ENCODE data around the gene PIH1D2. TPM values are rescaled to one million over a fixed set of nuclear protein-coding genes. Genes with fewer than 3 reads are reported as not detected.
A peak's percentile ranks its signal among the peaks of the same experiment; 100 is the strongest.
"Not testable (repeated sequence)": the region's sequence is repeated elsewhere in the genome, so short reads cannot be mapped to it uniquely, and the experiment has no call there.

PIH1D2 gene
- total and polyA plus RNA-seq, 9 of the 15 experiments (the other 6 are each of a cell fraction or from before 2014, with no cell fraction given), result 1.5 to 5.4 (median 3.0) TPM

- no peak for TF ChIP-seq ZNF224 (CRISPR knock-in tag; IDR thresholded peaks at IDR 0.05)
- no peak for TF ChIP-seq HNRNPLL (IDR thresholded peaks at IDR 0.05; ENCODE audit: low read depth, low read length, poor library complexity, severe bottlenecking)
- no peak for TF ChIP-seq DPF2 (IDR thresholded peaks at IDR 0.05)
- TF ChIP-seq BRF2 (IDR thresholded peaks at IDR 0.05; ENCODE audit: borderline replicate concordance, insufficient read depth, insufficient read length), result no peak
Observed at GRCh38 chr11:112049777-112050176, 24.0 kb downstream of the PIH1D2 start (continued).

GRCh38 chr11:112048256-112048655, 25.6 kb downstream of the PIH1D2 start:
- CTCF ChIA-PET (ENCODE audit: low intra/inter-chr PET ratio); H2AFZ ChIP-seq (ENCODE audit: low read depth, low read length); H4K20me1 ChIP-seq (replicated peaks; ENCODE audit: control insufficient read depth, insufficient read depth, low read length); FAIRE-seq; BruUV-seq (replicated peaks); intact Hi-C loops (cut with micrococcal nuclease); H3K27me3 ChIP-seq (ENCODE audit: control insufficient read depth in 2 of 2, insufficient read depth in 2 of 2, low read length in 2 of 2); DNase-seq (ENCODE audit: extremely low read depth in 1 of 4, low spot score in 3 of 4); H3K4me3 ChIP-seq; H3K4me2 ChIP-seq (ENCODE audit: insufficient read depth, low read length); H3K9me3 ChIP-seq (replicated peaks; ENCODE audit: control insufficient read depth, insufficient read depth, low read depth, low read length); in situ Hi-C loops (cut with MboI); H3K27ac ChIP-seq (ENCODE audit: extremely low read depth, low read depth, low read length); H3K9ac ChIP-seq (ENCODE audit: insufficient read depth in 1 of 2, low read depth in 2 of 2, low read length in 2 of 2); H3K9me1 ChIP-seq (ENCODE audit: control insufficient read depth, insufficient read depth, low read length); ATAC-seq: not testable (repeated sequence)
- Histone ChIP-seq H3K36me3 (ENCODE audit: control insufficient read depth, insufficient read depth, low read length) (peaks cover 89% of the 10 kb centered on the region), H3K4me1 (replicated peaks in 1 of 2; ENCODE audit: control insufficient read depth in 2 of 2, insufficient read depth in 2 of 2, low read length in 2 of 2) (peaks cover 3 to 17% of the 10 kb centered on the region in 2 experiments; a peak in 4 of 5 replicates), H3K79me2 (ENCODE audit: control insufficient read depth, insufficient read depth, low read length) (peaks cover 45% of the 10 kb centered on the region)
- TF ChIP-seq SMARCE1 (IDR thresholded peaks at IDR 0.05) (peak; percentile 51; the same call in 1 of the 2 replicates), SPI1 (IDR thresholded peaks at IDR 0.05; ENCODE audit: borderline replicate concordance, low read depth, low read length) (0 out of 2 replicates have a peak, but pooled peaks have one; percentile 31)
- WGBS (ENCODE audit: insufficient coverage, low coverage, missing lambda C conversion rate), result 92% methylated on average over 3 of the region's 3 CpGs
- POLR2A ChIA-PET, result interaction anchor here (0.6 kb wide), 1 partner anchor 30 kb away, joined by 5 read pairs; no protein-coding TSS in a partner anchor
